GM23338 (cell line): ENCODE results near the gene COG7. TPM values are rescaled to one million over a fixed set of nuclear protein-coding genes. Genes with fewer than 3 reads are reported as not detected.

Experiments used
- ATAC-seq: fragments of 200-7000 bp; cut with Tn5 transposase; 3 replicates; pipeline ENCODE4 v1.9.1; 2020
- DNase-seq: peaks from one replicate; pipeline ENCODE4 v3.0.0-alpha.2; 2015; ENCODE audit warnings: low spot score
- H2AFZ ChIP-seq: fragments of 200-600 bp; sonication (generic); 2 replicates; pipeline ENCODE4 v1.8.0; 2016; ENCODE audit warnings: antibody characterized with exemption, mild to moderate bottlenecking, moderate library complexity
- H3F3A ChIP-seq: fragments of 200-600 bp; sonication (generic); replicated peaks from 2 replicates; pipeline ENCODE4 v1.8.0; 2017; ENCODE audit warnings: antibody characterized with exemption, mixed run types, low read depth
- H3K27ac ChIP-seq: fragments of 200-600 bp; sonication (generic); 2 replicates; pipeline ENCODE4 v1.6.1; 2016; ENCODE audit warnings: low read depth
- H3K27me3 ChIP-seq: fragments of 200-600 bp; sonication (generic); 2 replicates; pipeline ENCODE4 v1.8.0; 2016; ENCODE audit warnings: mild to moderate bottlenecking, mixed run types, moderate library complexity; ENCODE audit not compliant: insufficient read depth
- H3K36me3 ChIP-seq: fragments of 200-600 bp; sonication (generic); 2 replicates; pipeline ENCODE4 v1.8.0; 2016; ENCODE audit warnings: mild to moderate bottlenecking; ENCODE audit not compliant: insufficient read depth
- H3K4me1 ChIP-seq: fragments of 200-600 bp; sonication (generic); 2 replicates; pipeline ENCODE4 v1.8.0; 2016; ENCODE audit warnings: mild to moderate bottlenecking, moderate library complexity; ENCODE audit not compliant: insufficient read depth
- H3K4me2 ChIP-seq: fragments of 200-600 bp; sonication (generic); 2 replicates; pipeline ENCODE4 v1.7.1; 2017; ENCODE audit warnings: mixed run types
- H3K4me3 ChIP-seq: fragments of 200-600 bp; sonication (generic); 2 replicates; pipeline ENCODE4 v1.6.1; 2016; ENCODE audit warnings: mixed run types
- H3K79me2 ChIP-seq: fragments of 200-600 bp; sonication (generic); replicated peaks from 2 replicates; pipeline ENCODE4 v1.8.0; 2017; ENCODE audit warnings: mild to moderate bottlenecking; ENCODE audit not compliant: insufficient read depth
- H3K9me2 ChIP-seq: fragments of 200-600 bp; sonication (generic); 2 replicates; pipeline ENCODE4 v1.8.0; 2017; ENCODE audit not compliant: insufficient read depth
- H4K20me1 ChIP-seq: fragments of 200-600 bp; sonication (generic); replicated peaks from 2 replicates; pipeline ENCODE4 v1.8.0; 2017; ENCODE audit warnings: mild to moderate bottlenecking; ENCODE audit not compliant: insufficient read depth
- H3K27ac Mint-ChIP-seq: 2 replicates; pipeline ENCODE4 v1.8.0; 2020; ENCODE audit warnings: inconsistent platforms, mild to moderate bottlenecking, moderate library complexity, mixed read lengths
- H3K27me3 Mint-ChIP-seq: 3 replicates; pipeline ENCODE4 v1.8.0; 2022; ENCODE audit warnings: low read depth, mild to moderate bottlenecking, moderate library complexity, mixed read lengths, inconsistent platforms; ENCODE audit not compliant: insufficient read depth, poor library complexity
- H3K36me3 Mint-ChIP-seq: 3 replicates; pipeline ENCODE4 v1.8.0; 2021; ENCODE audit warnings: low read depth, mild to moderate bottlenecking, inconsistent platforms, moderate library complexity, mixed read lengths
- H3K4me1 Mint-ChIP-seq: 3 replicates; pipeline ENCODE4 v1.8.0; 2020; ENCODE audit warnings: mild to moderate bottlenecking, inconsistent platforms, mixed read lengths
- H3K4me3 Mint-ChIP-seq: 3 replicates; pipeline ENCODE4 v1.8.0; 2021; ENCODE audit warnings: moderate library complexity, mild to moderate bottlenecking, inconsistent platforms, mixed read lengths
- H3K9me3 Mint-ChIP-seq: 3 replicates; pipeline ENCODE4 v1.8.0; 2020; ENCODE audit warnings: moderate library complexity, mild to moderate bottlenecking, inconsistent platforms, mixed read lengths
- CREB1 ChIP-seq: fragments of 250-450 bp; sonication (Bioruptor Pico); IDR thresholded peaks from 2 replicates; pipeline ENCODE4 v1.5.0; 2020; ENCODE audit warnings: low read depth, mild to moderate bottlenecking, moderate library complexity
- EZH2 ChIP-seq: fragments of 200-600 bp; sonication (generic); IDR thresholded peaks from one replicate; pipeline ENCODE4 v1.8.0; 2017; ENCODE audit warnings: antibody characterized with exemption, mild to moderate bottlenecking, low read depth; ENCODE audit not compliant: unreplicated experiment
- EZH2phosphoT487 ChIP-seq: fragments of 200-600 bp; sonication (generic); IDR thresholded peaks from one replicate; pipeline ENCODE4 v1.8.1; 2018; ENCODE audit warnings: antibody characterized with exemption; ENCODE audit not compliant: unreplicated experiment
- JUNB ChIP-seq: IDR thresholded peaks from one replicate; pipeline ENCODE4 v1.6.1; 2016; ENCODE audit warnings: antibody characterized with exemption; ENCODE audit not compliant: unreplicated experiment
- NANOG ChIP-seq: IDR thresholded peaks from 2 replicates; pipeline ENCODE4 v1.6.1; 2016; ENCODE audit warnings: antibody characterized with exemption, borderline replicate concordance
- POLR2AphosphoS5 ChIP-seq: IDR thresholded peaks from 2 replicates; pipeline ENCODE4 v1.6.1; 2016; ENCODE audit warnings: antibody characterized with exemption, low read depth
- STAT1 ChIP-seq: IDR thresholded peaks from one replicate; pipeline ENCODE4 v1.6.1; 2016; ENCODE audit warnings: antibody characterized with exemption; ENCODE audit not compliant: unreplicated experiment
- ZNF114 ChIP-seq: fragments of 250-450 bp; sonication (Bioruptor Pico); IDR thresholded peaks from 2 replicates; pipeline ENCODE4 v1.5.0; 2020; ENCODE audit warnings: mild to moderate bottlenecking, moderate library complexity
- ZNF331 ChIP-seq: fragments of 250-450 bp; sonication (Bioruptor Pico); IDR thresholded peaks from 2 replicates; pipeline ENCODE4 v1.5.0; 2020; ENCODE audit warnings: low read depth, mild to moderate bottlenecking, moderate library complexity
- polyA plus RNA-seq: library from polyadenylated mRNA; unstranded; fragments of >200 nt; fragmentation: Nextera tagmentation; extraction: Ambion mirVana; gene quantifications from 2 replicates; pipeline ENCODE4 v1.2.1, GENCODE V29; 2016
- total RNA-seq: library from RNA; depleted of rRNA; stranded (reverse); fragments of >200 nt; shearing (Covaris generic); gene quantifications from 2 replicates; pipeline ENCODE4 v1.2.3, GENCODE V29; 2014
- TF ChIP-seq, protein P1 (sequence below): IDR thresholded peaks from one replicate; pipeline ENCODE4 v1.6.1; 2018; ENCODE audit warnings: antibody characterized with exemption; ENCODE audit not compliant: unreplicated experiment
- TF ChIP-seq, protein P2 (sequence below), 2 experiments: fragments of 200-600 bp in 1 of 2; sonication (generic) in 1 of 2; conservative IDR thresholded peaks; 2 replicates each; pipeline versions ENCODE4 v1.5.1 to v1.6.1; 2016 to 2017; ENCODE audit warnings: antibody characterized with exemption in 2 of 2, low read depth in 2 of 2, mild to moderate bottlenecking in 2 of 2, moderate library complexity in 1 of 2
- TF ChIP-seq, protein P3 (sequence below): fragments of 250-450 bp; sonication (Bioruptor Pico); IDR thresholded peaks from 2 replicates; pipeline ENCODE4 v1.5.0; 2020; ENCODE audit warnings: mild to moderate bottlenecking, moderate library complexity
- TF ChIP-seq, protein P4 (sequence below): IDR thresholded peaks from 2 replicates; pipeline ENCODE4 v1.6.1; 2016; ENCODE audit warnings: antibody characterized with exemption

The COG7 gene
- total and polyA plus RNA-seq, 2 experiments from 2014 or later = 9.2 to 20.0 TPM

DNA sequence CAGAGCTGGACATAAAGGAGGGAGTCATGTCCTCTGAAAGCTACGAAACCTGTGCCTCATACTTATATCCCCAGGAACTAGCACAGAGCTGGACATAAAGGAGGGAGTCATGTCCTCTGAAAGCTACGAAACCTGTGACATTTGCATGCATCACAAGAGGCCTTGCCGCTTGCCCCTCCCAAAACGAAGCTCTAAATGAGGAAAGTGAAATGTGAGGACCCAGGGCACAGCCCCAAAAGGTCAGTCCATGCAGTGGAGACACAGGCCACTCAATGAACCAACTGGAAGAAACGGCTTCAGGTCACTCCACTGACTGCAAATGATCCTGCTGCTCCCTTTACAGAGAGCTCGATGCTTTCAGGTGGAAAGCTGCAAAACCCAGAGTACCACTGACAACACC is 38.3 kb downstream of the COG7 start:
- peaks cover 14% of the 10 kb centered on the region for H3K36me3 Mint-ChIP-seq
- Histone ChIP-seq H3F3A (0 out of 2 replicates have a peak, but pooled peaks cover 4% of the 10 kb centered on the region), H3K9me2 (no peaks in the 10 kb centered on the region), H3K79me2 (no peaks in the 10 kb centered on the region), H3K4me1 (peaks cover 6% of the 10 kb centered on the region), H3K4me3 (no peak overlapping the region), H3K27me3 (no peaks in the 10 kb centered on the region), H3K4me2 (no peak overlapping the region), H2AFZ (no peak overlapping the region), H3K36me3 (peaks cover 5% of the 10 kb centered on the region; the same call in 1 of the 2 replicates), H3K27ac (no peak overlapping the region), H4K20me1 (no peaks in the 10 kb centered on the region)
- peaks cover 7% of the 10 kb centered on the region for H3K4me1 Mint-ChIP-seq
- no peaks in the 10 kb centered on the region for H3K9me3 Mint-ChIP-seq
- ATAC-seq (no peak), DNase-seq (no peak)
- peaks cover 4% of the 10 kb centered on the region for H3K27me3 Mint-ChIP-seq
- TF ChIP-seq, protein P1, sequence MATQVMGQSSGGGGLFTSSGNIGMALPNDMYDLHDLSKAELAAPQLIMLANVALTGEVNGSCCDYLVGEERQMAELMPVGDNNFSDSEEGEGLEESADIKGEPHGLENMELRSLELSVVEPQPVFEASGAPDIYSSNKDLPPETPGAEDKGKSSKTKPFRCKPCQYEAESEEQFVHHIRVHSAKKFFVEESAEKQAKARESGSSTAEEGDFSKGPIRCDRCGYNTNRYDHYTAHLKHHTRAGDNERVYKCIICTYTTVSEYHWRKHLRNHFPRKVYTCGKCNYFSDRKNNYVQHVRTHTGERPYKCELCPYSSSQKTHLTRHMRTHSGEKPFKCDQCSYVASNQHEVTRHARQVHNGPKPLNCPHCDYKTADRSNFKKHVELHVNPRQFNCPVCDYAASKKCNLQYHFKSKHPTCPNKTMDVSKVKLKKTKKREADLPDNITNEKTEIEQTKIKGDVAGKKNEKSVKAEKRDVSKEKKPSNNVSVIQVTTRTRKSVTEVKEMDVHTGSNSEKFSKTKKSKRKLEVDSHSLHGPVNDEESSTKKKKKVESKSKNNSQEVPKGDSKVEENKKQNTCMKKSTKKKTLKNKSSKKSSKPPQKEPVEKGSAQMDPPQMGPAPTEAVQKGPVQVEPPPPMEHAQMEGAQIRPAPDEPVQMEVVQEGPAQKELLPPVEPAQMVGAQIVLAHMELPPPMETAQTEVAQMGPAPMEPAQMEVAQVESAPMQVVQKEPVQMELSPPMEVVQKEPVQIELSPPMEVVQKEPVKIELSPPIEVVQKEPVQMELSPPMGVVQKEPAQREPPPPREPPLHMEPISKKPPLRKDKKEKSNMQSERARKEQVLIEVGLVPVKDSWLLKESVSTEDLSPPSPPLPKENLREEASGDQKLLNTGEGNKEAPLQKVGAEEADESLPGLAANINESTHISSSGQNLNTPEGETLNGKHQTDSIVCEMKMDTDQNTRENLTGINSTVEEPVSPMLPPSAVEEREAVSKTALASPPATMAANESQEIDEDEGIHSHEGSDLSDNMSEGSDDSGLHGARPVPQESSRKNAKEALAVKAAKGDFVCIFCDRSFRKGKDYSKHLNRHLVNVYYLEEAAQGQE = no peak
- TF ChIP-seq NANOG (no peak), ZNF331 (CRISPR knock-in tag) (no peak), CREB1 (CRISPR knock-in tag) (no peak), EZH2phosphoT487 (no peak), STAT1 (no peak), ZNF114 (no peak), EZH2 (no peak), POLR2AphosphoS5 (no peak), JUNB (no peak)
- TF ChIP-seq, protein P2, sequence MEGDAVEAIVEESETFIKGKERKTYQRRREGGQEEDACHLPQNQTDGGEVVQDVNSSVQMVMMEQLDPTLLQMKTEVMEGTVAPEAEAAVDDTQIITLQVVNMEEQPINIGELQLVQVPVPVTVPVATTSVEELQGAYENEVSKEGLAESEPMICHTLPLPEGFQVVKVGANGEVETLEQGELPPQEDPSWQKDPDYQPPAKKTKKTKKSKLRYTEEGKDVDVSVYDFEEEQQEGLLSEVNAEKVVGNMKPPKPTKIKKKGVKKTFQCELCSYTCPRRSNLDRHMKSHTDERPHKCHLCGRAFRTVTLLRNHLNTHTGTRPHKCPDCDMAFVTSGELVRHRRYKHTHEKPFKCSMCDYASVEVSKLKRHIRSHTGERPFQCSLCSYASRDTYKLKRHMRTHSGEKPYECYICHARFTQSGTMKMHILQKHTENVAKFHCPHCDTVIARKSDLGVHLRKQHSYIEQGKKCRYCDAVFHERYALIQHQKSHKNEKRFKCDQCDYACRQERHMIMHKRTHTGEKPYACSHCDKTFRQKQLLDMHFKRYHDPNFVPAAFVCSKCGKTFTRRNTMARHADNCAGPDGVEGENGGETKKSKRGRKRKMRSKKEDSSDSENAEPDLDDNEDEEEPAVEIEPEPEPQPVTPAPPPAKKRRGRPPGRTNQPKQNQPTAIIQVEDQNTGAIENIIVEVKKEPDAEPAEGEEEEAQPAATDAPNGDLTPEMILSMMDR (conservative IDR thresholded peaks at IDR 0.05; ENCODE audit: low read depth in 2 of 2) = no peak
- TF ChIP-seq, protein P3, sequence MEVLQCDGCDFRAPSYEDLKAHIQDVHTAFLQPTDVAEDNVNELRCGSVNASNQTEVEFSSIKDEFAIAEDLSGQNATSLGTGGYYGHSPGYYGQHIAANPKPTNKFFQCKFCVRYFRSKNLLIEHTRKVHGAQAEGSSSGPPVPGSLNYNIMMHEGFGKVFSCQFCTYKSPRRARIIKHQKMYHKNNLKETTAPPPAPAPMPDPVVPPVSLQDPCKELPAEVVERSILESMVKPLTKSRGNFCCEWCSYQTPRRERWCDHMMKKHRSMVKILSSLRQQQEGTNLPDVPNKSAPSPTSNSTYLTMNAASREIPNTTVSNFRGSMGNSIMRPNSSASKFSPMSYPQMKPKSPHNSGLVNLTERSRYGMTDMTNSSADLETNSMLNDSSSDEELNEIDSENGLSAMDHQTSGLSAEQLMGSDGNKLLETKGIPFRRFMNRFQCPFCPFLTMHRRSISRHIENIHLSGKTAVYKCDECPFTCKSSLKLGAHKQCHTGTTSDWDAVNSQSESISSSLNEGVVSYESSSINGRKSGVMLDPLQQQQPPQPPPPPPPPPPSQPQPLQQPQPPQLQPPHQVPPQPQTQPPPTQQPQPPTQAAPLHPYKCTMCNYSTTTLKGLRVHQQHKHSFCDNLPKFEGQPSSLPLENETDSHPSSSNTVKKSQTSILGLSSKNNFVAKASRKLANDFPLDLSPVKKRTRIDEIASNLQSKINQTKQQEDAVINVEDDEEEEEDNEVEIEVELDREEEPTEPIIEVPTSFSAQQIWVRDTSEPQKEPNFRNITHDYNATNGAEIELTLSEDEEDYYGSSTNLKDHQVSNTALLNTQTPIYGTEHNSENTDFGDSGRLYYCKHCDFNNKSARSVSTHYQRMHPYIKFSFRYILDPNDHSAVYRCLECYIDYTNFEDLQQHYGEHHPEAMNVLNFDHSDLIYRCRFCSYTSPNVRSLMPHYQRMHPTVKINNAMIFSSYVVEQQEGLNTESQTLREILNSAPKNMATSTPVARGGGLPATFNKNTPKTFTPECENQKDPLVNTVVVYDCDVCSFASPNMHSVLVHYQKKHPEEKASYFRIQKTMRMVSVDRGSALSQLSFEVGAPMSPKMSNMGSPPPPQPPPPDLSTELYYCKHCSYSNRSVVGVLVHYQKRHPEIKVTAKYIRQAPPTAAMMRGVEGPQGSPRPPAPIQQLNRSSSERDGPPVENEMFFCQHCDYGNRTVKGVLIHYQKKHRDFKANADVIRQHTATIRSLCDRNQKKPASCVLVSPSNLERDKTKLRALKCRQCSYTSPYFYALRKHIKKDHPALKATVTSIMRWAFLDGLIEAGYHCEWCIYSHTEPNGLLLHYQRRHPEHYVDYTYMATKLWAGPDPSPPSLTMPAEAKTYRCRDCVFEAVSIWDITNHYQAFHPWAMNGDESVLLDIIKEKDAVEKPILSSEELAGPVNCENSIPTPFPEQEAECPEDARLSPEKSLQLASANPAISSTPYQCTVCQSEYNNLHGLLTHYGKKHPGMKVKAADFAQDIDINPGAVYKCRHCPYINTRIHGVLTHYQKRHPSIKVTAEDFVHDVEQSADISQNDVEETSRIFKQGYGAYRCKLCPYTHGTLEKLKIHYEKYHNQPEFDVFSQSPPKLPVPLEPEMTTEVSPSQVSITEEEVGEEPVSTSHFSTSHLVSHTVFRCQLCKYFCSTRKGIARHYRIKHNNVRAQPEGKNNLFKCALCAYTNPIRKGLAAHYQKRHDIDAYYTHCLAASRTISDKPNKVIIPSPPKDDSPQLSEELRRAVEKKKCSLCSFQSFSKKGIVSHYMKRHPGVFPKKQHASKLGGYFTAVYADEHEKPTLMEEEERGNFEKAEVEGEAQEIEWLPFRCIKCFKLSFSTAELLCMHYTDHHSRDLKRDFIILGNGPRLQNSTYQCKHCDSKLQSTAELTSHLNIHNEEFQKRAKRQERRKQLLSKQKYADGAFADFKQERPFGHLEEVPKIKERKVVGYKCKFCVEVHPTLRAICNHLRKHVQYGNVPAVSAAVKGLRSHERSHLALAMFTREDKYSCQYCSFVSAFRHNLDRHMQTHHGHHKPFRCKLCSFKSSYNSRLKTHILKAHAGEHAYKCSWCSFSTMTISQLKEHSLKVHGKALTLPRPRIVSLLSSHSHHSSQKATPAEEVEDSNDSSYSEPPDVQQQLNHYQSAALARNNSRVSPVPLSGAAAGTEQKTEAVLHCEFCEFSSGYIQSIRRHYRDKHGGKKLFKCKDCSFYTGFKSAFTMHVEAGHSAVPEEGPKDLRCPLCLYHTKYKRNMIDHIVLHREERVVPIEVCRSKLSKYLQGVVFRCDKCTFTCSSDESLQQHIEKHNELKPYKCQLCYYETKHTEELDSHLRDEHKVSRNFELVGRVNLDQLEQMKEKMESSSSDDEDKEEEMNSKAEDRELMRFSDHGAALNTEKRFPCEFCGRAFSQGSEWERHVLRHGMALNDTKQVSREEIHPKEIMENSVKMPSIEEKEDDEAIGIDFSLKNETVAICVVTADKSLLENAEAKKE = no peak
- TF ChIP-seq, protein P4, sequence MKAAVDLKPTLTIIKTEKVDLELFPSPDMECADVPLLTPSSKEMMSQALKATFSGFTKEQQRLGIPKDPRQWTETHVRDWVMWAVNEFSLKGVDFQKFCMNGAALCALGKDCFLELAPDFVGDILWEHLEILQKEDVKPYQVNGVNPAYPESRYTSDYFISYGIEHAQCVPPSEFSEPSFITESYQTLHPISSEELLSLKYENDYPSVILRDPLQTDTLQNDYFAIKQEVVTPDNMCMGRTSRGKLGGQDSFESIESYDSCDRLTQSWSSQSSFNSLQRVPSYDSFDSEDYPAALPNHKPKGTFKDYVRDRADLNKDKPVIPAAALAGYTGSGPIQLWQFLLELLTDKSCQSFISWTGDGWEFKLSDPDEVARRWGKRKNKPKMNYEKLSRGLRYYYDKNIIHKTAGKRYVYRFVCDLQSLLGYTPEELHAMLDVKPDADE = no peak
- H3K27ac Mint-ChIP-seq = no peak overlapping the region
- no peak overlapping the region for H3K4me3 Mint-ChIP-seq
